Measurements from ENCODE around the gene NSRP1. TPM values are rescaled to one million over a fixed set of nuclear protein-coding genes. Genes with fewer than 3 reads are reported as not detected.

The NSRP1 gene
- total RNA-seq, 1 donor from 2014 or later: 33.1 TPM

DNA sequence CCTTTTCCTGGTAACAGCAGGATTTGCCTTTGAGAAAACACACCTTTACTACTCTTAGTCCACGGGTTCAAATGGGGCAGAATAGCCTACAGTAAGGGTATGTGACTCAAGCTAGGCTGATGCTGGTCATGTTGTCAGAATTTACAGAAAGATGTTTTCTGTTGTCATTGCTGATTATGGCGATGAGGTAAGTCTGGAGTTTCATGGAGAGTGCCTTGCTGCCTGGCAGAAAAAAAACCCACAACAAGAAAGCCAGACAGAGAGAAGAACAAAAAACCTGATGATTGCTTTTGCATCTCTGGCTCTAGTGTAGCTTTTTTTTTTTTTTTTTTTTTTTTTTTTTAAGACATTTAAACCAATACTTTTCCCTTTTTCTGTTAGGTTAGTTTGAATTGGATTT, 71.0 kb downstream of the NSRP1 start:
- H3K27me3 ChIP-seq (ENCODE audit: low read depth): no peaks in the 10 kb centered on the region
- no peak overlapping the region for H3K4me3 ChIP-seq
- DNase-seq (no peak), ATAC-seq (no peak)
- H3K4me1 ChIP-seq: no peaks in the 10 kb centered on the region
- H3K36me3 ChIP-seq: peaks cover 44% of the 10 kb centered on the region
- no peak overlapping the region for H3K27ac ChIP-seq
- TF ChIP-seq, protein P1, sequence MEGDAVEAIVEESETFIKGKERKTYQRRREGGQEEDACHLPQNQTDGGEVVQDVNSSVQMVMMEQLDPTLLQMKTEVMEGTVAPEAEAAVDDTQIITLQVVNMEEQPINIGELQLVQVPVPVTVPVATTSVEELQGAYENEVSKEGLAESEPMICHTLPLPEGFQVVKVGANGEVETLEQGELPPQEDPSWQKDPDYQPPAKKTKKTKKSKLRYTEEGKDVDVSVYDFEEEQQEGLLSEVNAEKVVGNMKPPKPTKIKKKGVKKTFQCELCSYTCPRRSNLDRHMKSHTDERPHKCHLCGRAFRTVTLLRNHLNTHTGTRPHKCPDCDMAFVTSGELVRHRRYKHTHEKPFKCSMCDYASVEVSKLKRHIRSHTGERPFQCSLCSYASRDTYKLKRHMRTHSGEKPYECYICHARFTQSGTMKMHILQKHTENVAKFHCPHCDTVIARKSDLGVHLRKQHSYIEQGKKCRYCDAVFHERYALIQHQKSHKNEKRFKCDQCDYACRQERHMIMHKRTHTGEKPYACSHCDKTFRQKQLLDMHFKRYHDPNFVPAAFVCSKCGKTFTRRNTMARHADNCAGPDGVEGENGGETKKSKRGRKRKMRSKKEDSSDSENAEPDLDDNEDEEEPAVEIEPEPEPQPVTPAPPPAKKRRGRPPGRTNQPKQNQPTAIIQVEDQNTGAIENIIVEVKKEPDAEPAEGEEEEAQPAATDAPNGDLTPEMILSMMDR (IDR thresholded peaks at IDR 0.05): no peak
- H3K9me3 ChIP-seq: no peaks in the 10 kb centered on the region
- intact Hi-C loops (cut with DNase I): no loop called here

GRCh38 chr17:30188211-30188939, 71.8 kb downstream of the NSRP1 start:
- Histone ChIP-seq H3K36me3 (peaks cover 36% of the 10 kb centered on the region), H3K27me3 (ENCODE audit: low read depth) (no peaks in the 10 kb centered on the region), H3K27ac (no peak overlapping the region), H3K4me1 (no peaks in the 10 kb centered on the region), H3K4me3 (no peak overlapping the region), H3K9me3 (no peaks in the 10 kb centered on the region)
- TF ChIP-seq, protein P1 (IDR thresholded peaks at IDR 0.05): no peak
- intact Hi-C loops (cut with DNase I): no loop called here
- no peak for DNase-seq
- ATAC-seq: no peak

- Histone ChIP-seq H3K4me1 (no peaks in the 10 kb centered on the region), H3K9me3 (no peaks in the 10 kb centered on the region), H3K36me3 (peaks cover 9% of the 10 kb centered on the region), H3K4me3 (no peak overlapping the region), H3K27me3 (ENCODE audit: low read depth) (no peaks in the 10 kb centered on the region), H3K27ac (no peak overlapping the region)
- intact Hi-C loops (cut with DNase I): no loop called here
- DNase-seq (no peak), ATAC-seq (no peak)
- TF ChIP-seq, protein P1 (IDR thresholded peaks at IDR 0.05): no peak
Measured at GRCh38 chr17:30191072-30191471, 74.5 kb downstream of the NSRP1 start.

DNA sequence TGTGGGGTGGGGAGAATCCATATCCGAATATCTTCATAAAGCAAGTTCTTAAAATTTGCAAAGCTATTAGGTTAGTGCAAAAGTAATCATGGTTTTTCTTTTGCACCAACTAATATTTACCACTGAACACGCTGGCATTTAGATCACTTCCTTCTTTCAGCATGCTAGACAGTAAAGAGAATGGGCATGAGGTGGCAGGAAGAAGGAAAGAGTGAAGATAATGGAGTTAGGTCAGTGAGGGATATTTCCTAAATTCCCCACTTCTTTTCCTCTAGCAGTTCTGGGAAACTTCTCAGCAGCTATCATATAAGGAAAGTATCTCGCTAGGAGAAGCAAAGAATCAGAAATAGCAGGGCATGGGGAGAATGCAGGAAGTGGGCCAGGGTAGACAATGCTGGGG, 79.9 kb downstream of the NSRP1 start:
- H3K9me3 ChIP-seq: no peaks in the 10 kb centered on the region
- no peaks in the 10 kb centered on the region for H3K4me1 ChIP-seq
- DNase-seq: no peak
- H3K4me3 ChIP-seq: no peak overlapping the region
- ATAC-seq: no peak
- no peak overlapping the region for H3K27ac ChIP-seq
- TF ChIP-seq, protein P1 (IDR thresholded peaks at IDR 0.05): no peak
- H3K36me3 ChIP-seq: no peaks in the 10 kb centered on the region
- intact Hi-C loops (cut with DNase I): no loop called here
- no peaks in the 10 kb centered on the region for H3K27me3 ChIP-seq (ENCODE audit: low read depth)

DNA sequence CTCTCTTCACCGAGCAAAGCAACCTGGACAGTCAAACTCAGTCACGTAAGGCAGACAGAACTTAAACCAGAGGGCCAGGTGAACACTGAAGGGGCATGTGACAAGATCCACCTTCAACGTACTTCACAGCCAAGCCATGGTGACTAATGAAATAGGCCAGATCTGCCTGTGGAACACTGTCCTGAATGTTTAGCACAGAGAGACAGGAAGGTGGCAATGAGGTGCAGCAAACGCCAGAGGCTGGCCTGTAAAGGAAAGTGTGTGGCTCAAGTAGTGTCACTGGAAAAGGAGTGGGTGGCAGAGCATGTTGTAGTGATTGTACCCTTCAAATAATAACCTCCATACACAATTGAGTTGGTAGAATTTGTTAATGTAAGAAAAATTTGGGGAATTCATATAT, 80.8 kb downstream of the NSRP1 start:
- Histone ChIP-seq H3K9me3 (no peaks in the 10 kb centered on the region), H3K27me3 (ENCODE audit: low read depth) (peaks cover under 1% of the 10 kb centered on the region), H3K36me3 (peaks cover 2% of the 10 kb centered on the region), H3K27ac (no peak overlapping the region), H3K4me3 (no peak overlapping the region), H3K4me1 (no peaks in the 10 kb centered on the region)
- DNase-seq (no peak), ATAC-seq (no peak)
- intact Hi-C loops (cut with DNase I): no loop called here
- TF ChIP-seq, protein P1 (IDR thresholded peaks at IDR 0.05): no peak
